ENCODE data around the gene RNF10. TPM values are rescaled to one million over a fixed set of nuclear protein-coding genes. Genes with fewer than 3 reads are reported as not detected.

The RNF10 gene
- total and polyA plus RNA-seq, 2 of the 4 experiments (the other 2 are of a cell fraction): 44.4 to 95.0 TPM

DNA sequence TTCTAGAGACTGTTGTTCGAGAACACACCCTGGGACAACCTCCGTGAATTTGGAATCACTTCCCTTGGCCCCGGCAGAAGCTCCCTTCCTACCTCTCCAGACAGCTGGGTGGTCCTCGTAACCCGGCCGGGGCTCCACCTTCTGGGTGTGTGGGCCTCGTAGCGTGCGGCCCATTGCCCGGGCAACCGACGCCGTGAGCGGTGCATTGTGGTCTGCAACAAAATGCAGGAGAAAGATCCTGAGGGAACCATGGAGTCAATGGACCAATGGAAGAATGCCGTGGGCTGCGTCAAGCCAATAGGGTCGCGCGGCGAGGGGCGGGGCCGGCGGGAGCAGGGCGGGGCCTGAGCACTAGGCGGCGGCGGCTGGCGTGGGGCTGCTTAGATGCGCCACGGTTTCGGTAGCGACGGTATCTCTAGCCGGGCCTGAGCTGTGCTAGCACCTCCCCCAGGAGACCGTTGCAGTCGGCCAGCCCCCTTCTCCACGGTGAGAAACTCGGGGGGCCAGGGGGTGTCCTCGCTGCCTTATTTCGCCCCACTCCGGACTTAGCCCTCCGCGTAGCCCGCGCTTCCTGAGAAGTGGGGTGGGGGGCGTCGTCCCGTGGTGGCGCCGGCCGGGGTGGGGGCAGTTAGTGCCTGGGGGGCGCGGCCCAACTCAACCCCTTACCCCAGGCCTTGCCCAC, 38.3 kb upstream of the RNF10 start, which contains the start of gene DYNLL1:
DYNLL1 (plus strand) TSS at position 383 of the 682 bp plus-strand sequence. CDS start 309 bp downstream, outside the sequence.
- peak within 1 kb of the TSS; percentile 22; the same call in 1 of the 2 replicates for H3K18ac ChIP-seq (ENCODE audit: low read depth, low read length)
- no TSS peak for BruUV-seq (replicated peaks)
- peak within 1 kb of the TSS; percentile 54; the same call in 1 of the 2 replicates for H3K56ac ChIP-seq (ENCODE audit: extremely low read depth, insufficient read depth, low read length)

More for the DNA sequence above, 38.3 kb upstream of the RNF10 start, which contains the start of gene DYNLL1:
- H2BK15ac ChIP-seq (ENCODE audit: low read depth, low read length): no peak within 1 kb of the TSS
- peak within 1 kb of the TSS; percentile 78 for H3K4ac ChIP-seq (ENCODE audit: low read depth, low read length)
- peak within 1 kb of the TSS; percentile 67 for H4K91ac ChIP-seq (ENCODE audit: insufficient read depth, low read depth, low read length)
- H2AK5ac ChIP-seq (ENCODE audit: low read depth, low read length): peak within 1 kb of the TSS; percentile 22
- no peaks in the 10 kb centered on the region for H3K9me3 ChIP-seq (ENCODE audit: control insufficient read depth, insufficient read depth, low read length)
- H3K79me1 ChIP-seq (ENCODE audit: low read depth in 1 of 2, low read length in 2 of 2): peaks cover 10 to 40% of the 10 kb centered on the region in 2 experiments
- peak within 1 kb of the TSS; percentile 90 for H2AFZ ChIP-seq (replicated peaks; ENCODE audit: low read length, poor library complexity)
- H2AK9ac ChIP-seq (replicated peaks; ENCODE audit: low read depth, low read length, poor library complexity): peak within 1 kb of the TSS; percentile 98
- CTCF ChIA-PET: interaction anchor here (0.6 to 1.2 kb wide), 3 partner anchors 20 to 410 kb away, joined by 3 to 5 read pairs (median 4); no protein-coding TSS in a partner anchor
- H3K14ac ChIP-seq (replicated peaks; ENCODE audit: low read depth, low read length): peak within 1 kb of the TSS; percentile 87
- in situ Hi-C loops (cut with MboI; ENCODE audit: low sequenced_read_pairs) (no loop called here), dilution Hi-C loops (cut with HindIII; ENCODE audit: low sequenced_read_pairs, unreplicated experiment) (no loop called here), intact Hi-C loops (cut with micrococcal nuclease) (loop anchor here (1.0 to 2.0 kb wide), 3 partner anchors 21 to 33 kb away; partner anchors contain the start of genes COQ5 and SRSF9)
- peak within 1 kb of the TSS; percentile 95 for H3K4me2 ChIP-seq (ENCODE audit: low read depth, low read length)
- H2BK20ac ChIP-seq (ENCODE audit: low read depth, low read length): no peak within 1 kb of the TSS
- H4K5ac ChIP-seq (ENCODE audit: low read depth, low read length): peak within 1 kb of the TSS; percentile 16; the same call in 1 of the 2 replicates
- peak within 1 kb of the TSS; percentile 10 to 56; a peak in 1 of 4 replicates for H4K8ac ChIP-seq (ENCODE audit: low read depth in 2 of 2, low read length in 2 of 2)
- H2BK120ac ChIP-seq (ENCODE audit: low read depth, low read length): no peak within 1 kb of the TSS
- peaks cover 14% of the 10 kb centered on the region for H3K36me3 ChIP-seq (ENCODE audit: control insufficient read depth, insufficient read depth, low read length)
- peak within 1 kb of the TSS; percentile 73 for H2BK5ac ChIP-seq (ENCODE audit: low read depth, low read length, poor library complexity, severe bottlenecking)
- peak within 1 kb of the TSS; percentile 65 for H3K23ac ChIP-seq (ENCODE audit: low read depth, low read length)
- DNase-seq (peak; percentile 94), ATAC-seq (ENCODE audit: low read depth) (peak; percentile 97)
- TF ChIP-seq MAFK (IDR thresholded peaks at IDR 0.05; ENCODE audit: low read depth, low read length): no peak
- TF ChIP-seq POLR2A (IDR thresholded peaks at IDR 0.05; ENCODE audit: low read depth, low read length): peak; percentile 95
- no peak for TF ChIP-seq RFX5 (IDR thresholded peaks at IDR 0.05; ENCODE audit: low read depth, low read length)
- TF ChIP-seq SMC3 (IDR thresholded peaks at IDR 0.05; ENCODE audit: low read depth, low read length): no peak
- TF ChIP-seq, protein P1, sequence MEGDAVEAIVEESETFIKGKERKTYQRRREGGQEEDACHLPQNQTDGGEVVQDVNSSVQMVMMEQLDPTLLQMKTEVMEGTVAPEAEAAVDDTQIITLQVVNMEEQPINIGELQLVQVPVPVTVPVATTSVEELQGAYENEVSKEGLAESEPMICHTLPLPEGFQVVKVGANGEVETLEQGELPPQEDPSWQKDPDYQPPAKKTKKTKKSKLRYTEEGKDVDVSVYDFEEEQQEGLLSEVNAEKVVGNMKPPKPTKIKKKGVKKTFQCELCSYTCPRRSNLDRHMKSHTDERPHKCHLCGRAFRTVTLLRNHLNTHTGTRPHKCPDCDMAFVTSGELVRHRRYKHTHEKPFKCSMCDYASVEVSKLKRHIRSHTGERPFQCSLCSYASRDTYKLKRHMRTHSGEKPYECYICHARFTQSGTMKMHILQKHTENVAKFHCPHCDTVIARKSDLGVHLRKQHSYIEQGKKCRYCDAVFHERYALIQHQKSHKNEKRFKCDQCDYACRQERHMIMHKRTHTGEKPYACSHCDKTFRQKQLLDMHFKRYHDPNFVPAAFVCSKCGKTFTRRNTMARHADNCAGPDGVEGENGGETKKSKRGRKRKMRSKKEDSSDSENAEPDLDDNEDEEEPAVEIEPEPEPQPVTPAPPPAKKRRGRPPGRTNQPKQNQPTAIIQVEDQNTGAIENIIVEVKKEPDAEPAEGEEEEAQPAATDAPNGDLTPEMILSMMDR (conservative IDR thresholded peaks at IDR 0.05; ENCODE audit: low read depth, low read length): no peak
- TF ChIP-seq MAZ (IDR thresholded peaks at IDR 0.05; ENCODE audit: borderline replicate concordance, low read depth, low read length): peak; percentile 96; the same call in 1 of the 2 replicates
- no peak for TF ChIP-seq CHD1 (IDR thresholded peaks at IDR 0.05; ENCODE audit: low read depth, low read length)
- no peak for TF ChIP-seq RAD21 (IDR thresholded peaks at IDR 0.05; ENCODE audit: low read length)
- TF ChIP-seq, protein P2, sequence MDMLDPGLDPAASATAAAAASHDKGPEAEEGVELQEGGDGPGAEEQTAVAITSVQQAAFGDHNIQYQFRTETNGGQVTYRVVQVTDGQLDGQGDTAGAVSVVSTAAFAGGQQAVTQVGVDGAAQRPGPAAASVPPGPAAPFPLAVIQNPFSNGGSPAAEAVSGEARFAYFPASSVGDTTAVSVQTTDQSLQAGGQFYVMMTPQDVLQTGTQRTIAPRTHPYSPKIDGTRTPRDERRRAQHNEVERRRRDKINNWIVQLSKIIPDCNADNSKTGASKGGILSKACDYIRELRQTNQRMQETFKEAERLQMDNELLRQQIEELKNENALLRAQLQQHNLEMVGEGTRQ (IDR thresholded peaks at IDR 0.05; ENCODE audit: low read depth, low read length): peak; percentile 5; the same call in 1 of the 2 replicates
- TF ChIP-seq BHLHE40 (IDR thresholded peaks at IDR 0.05; ENCODE audit: low read depth, low read length): no peak
- peak; percentile 49; the same call in 1 of the 2 replicates for TF ChIP-seq FOS (IDR thresholded peaks at IDR 0.05; ENCODE audit: low read depth, low read length)
- TF ChIP-seq, protein P3, sequence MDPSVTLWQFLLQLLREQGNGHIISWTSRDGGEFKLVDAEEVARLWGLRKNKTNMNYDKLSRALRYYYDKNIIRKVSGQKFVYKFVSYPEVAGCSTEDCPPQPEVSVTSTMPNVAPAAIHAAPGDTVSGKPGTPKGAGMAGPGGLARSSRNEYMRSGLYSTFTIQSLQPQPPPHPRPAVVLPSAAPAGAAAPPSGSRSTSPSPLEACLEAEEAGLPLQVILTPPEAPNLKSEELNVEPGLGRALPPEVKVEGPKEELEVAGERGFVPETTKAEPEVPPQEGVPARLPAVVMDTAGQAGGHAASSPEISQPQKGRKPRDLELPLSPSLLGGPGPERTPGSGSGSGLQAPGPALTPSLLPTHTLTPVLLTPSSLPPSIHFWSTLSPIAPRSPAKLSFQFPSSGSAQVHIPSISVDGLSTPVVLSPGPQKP (IDR thresholded peaks at IDR 0.05; ENCODE audit: borderline replicate concordance, low read depth, low read length): no peak
- peak; percentile 98 for TF ChIP-seq MXI1 (IDR thresholded peaks at IDR 0.05; ENCODE audit: borderline replicate concordance, low read depth, low read length)
- POLR2A ChIA-PET (ENCODE audit: unreplicated experiment): interaction anchor here (0.8 kb wide), 1 partner anchor 295 kb away, joined by 3 read pairs; no protein-coding TSS in a partner anchor
- peak within 1 kb of the TSS; percentile 78 for H3K27ac ChIP-seq (ENCODE audit: insufficient read depth, low read length)
- 0% methylated on average over 20 of the region's 53 CpGs; no CpG with 5 or more reads in 1 of the 2 experiments for WGBS, 2 experiments (ENCODE audit: extremely low coverage in 2 of 2, insufficient read length in 1 of 2)
- H4K20me1 ChIP-seq (ENCODE audit: insufficient read depth, low read length): peaks cover 27% of the 10 kb centered on the region
- H3K9me1 ChIP-seq (ENCODE audit: insufficient read depth, low read length): peaks cover 6% of the 10 kb centered on the region; the same call in 1 of the 2 replicates
- H3K4me3 ChIP-seq (ENCODE audit: insufficient read depth, low read depth, low read length): peak within 1 kb of the TSS; percentile 76
- H3K4me1 ChIP-seq (ENCODE audit: control insufficient read depth, insufficient read depth, low read length): peaks cover 1% of the 10 kb centered on the region
- H3K9ac ChIP-seq (ENCODE audit: low read depth, low read length): peak within 1 kb of the TSS; percentile 70
- H3K27me3 ChIP-seq (ENCODE audit: control insufficient read depth, insufficient read depth, low read length): no peaks in the 10 kb centered on the region

All from IMR-90 (cell line).